G401 (cell line): Measurements from ENCODE around the gene GUCA2A. TPM values are rescaled to one million over a fixed set of nuclear protein-coding genes. Genes with fewer than 3 reads are reported as not detected.

ENCODE experiments used
- total RNA-seq: library from RNA; depleted of rRNA; stranded (reverse); fragments of >200 nt; shearing (Covaris generic); gene quantifications from 2 replicates; pipeline ENCODE4 v1.2.3, GENCODE V29; 2014; rRNA removed

The GUCA2A gene
- total RNA-seq, 1 experiment from 2014 or later = not detected

Other genes with a start within 250 kb of the GUCA2A start
- gene HIVEP3, start 245.8 kb downstream of the GUCA2A start, total RNA-seq = not detected in 2 replicates
- gene GUCA2B, start 11.3 kb downstream of the GUCA2A start, total RNA-seq = not detected in 2 replicates
- 20.1 and 21.4 TPM in 2 replicates for gene FOXJ3, start 170.5 kb upstream of the GUCA2A start, total RNA-seq
- 0.37 TPM in 1 of 2 replicates, not detected in the other for gene RIMKLA, start 216.0 kb upstream of the GUCA2A start, total RNA-seq